HFF-Myc (cell line): ENCODE results near the gene ARSB.
"Not testable (repeated sequence)": the region's sequence is repeated elsewhere in the genome, so short reads cannot be mapped to it uniquely, and the experiment has no call there.

ENCODE experiments used
- DNase-seq: peaks from one replicate; pipeline ENCODE4 v3.0.0-alpha.2; 2011; ENCODE audit warnings: low read depth; ENCODE audit errors: extremely low read depth
- H3K4me3 ChIP-seq: replicated peaks from 2 replicates; pipeline ENCODE4 v1.5.1; 2011; ENCODE audit warnings: low read depth, mild to moderate bottlenecking, control low read depth, low read length
- TF ChIP-seq, protein P1 (sequence below): IDR thresholded peaks from 2 replicates; pipeline ENCODE4 v1.5.1; 2012; ENCODE audit warnings: mild to moderate bottlenecking, low read depth, low read length, control low read depth; ENCODE audit errors: missing control alignments

Gene ARSB

DNA sequence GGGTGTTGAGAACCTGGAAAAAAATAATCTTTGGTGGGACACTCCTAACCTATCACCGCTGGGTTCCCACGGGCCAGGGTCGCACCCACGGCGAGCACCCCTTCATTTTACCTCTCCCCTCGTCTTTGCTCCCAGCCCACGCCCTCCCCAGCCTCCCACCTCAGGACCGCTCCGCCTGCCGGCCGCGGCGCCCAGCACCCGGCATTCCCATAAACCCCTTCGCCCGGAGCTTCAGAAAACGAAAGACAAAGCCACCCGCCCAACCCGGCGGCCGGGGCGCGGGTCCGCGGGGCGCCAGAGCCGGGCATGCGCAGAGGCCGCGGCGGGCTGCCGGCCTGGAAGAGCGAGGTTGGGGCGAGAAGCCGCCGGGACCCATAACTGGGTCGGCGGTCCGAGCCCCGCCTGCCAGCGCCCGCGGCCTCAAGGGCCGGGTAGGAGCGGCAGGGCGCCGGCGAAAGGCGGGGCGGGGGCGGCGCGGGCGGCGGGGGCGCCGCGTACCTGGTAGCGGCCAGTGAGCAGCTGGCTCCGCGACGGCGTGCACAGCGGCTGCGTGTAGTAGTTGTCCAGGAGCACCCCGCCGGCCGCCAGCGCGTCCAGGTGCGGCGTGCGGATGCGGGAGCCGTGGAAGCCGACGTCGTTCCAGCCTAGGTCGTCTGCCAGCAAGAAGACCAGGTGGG, 533 bp downstream of the ARSB start:
- TF ChIP-seq, protein P1, sequence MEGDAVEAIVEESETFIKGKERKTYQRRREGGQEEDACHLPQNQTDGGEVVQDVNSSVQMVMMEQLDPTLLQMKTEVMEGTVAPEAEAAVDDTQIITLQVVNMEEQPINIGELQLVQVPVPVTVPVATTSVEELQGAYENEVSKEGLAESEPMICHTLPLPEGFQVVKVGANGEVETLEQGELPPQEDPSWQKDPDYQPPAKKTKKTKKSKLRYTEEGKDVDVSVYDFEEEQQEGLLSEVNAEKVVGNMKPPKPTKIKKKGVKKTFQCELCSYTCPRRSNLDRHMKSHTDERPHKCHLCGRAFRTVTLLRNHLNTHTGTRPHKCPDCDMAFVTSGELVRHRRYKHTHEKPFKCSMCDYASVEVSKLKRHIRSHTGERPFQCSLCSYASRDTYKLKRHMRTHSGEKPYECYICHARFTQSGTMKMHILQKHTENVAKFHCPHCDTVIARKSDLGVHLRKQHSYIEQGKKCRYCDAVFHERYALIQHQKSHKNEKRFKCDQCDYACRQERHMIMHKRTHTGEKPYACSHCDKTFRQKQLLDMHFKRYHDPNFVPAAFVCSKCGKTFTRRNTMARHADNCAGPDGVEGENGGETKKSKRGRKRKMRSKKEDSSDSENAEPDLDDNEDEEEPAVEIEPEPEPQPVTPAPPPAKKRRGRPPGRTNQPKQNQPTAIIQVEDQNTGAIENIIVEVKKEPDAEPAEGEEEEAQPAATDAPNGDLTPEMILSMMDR = peak; percentile 23
- no peak for DNase-seq
- H3K4me3 ChIP-seq = peak overlapping the region; percentile 55

DNA sequence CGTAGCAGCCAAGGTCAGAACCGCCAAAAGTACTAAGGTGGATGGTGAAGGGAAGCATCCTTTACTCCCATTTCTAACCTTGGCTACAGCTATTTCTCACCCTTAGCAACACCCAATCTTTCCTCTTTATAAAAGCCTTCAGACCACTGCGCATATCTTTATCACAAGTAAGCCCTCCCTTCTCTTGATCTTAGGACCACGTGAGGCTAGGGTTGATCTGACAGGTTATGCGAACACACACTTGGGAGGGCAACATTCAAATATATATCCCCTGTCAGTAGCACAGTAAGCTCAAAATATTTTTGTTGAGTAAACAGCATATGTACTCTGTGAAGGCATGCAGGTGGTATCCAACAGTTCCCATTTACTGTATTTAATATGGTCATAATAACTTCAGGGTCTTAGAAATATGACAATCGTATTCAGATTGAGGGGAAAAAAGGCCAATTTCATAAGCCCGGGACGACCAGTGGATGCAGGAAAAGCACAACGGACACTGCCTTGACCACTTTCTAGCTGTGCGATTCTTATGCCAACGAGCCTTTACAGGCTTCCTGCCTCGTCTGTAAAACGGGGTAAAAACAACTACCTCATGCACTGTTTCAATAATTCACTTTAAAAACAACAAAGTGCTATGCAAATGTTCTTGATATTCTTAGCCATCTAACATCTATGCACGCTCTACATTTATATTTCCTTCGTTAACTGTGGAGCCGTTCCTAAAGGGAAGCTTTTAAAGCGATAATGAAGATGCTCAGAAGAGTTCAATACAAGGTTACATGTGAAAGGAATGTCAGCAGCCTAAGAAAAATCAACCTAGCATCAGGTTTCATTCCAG, 1.3 kb downstream of the ARSB start:
- TF ChIP-seq, protein P1 = no peak
- peak overlapping the region; percentile 55 for H3K4me3 ChIP-seq
- DNase-seq = no peak

DNA sequence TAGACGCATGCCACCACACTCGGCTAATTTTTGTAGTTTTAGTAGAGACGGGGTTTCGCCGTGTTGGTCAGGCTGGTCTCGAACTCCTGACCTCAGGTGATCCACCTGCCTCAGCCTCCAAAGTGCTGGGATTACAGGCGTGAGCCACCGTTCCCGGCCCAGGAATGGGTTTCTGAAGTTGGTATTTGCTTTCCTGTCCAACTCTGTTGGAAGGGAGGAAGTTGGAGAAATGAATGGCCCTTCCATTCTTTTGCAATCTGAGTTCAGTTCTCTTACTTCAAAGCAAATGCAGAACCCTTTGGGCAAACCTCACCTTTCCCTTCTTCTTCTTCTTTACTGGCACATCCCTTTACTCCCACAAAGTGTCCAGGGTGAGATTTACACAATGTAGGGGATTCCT, 1.9 kb downstream of the ARSB start:
- not testable (repeated sequence) for DNase-seq
- H3K4me3 ChIP-seq = peak overlapping the region; percentile 55; the same call in 1 of the 2 replicates

DNA sequence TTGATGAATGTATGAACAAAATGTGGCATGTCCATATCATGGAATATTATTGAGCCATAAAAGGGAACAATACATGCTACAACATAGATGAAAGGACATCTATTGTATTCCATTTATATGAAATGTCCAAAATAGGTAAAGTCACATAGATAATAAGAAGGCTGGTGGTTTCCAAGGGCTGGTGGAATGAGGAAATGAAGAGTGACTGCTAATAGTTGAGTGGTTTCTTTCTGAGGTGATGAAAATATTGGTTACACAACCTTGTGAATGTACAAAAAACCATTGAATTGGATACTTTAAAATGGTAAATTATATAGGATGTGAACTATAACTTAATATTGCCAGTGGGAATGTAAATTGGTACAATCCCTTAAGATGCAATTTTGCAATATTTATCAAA, 5.2 kb downstream of the ARSB start:
- DNase-seq = no peak

DNA sequence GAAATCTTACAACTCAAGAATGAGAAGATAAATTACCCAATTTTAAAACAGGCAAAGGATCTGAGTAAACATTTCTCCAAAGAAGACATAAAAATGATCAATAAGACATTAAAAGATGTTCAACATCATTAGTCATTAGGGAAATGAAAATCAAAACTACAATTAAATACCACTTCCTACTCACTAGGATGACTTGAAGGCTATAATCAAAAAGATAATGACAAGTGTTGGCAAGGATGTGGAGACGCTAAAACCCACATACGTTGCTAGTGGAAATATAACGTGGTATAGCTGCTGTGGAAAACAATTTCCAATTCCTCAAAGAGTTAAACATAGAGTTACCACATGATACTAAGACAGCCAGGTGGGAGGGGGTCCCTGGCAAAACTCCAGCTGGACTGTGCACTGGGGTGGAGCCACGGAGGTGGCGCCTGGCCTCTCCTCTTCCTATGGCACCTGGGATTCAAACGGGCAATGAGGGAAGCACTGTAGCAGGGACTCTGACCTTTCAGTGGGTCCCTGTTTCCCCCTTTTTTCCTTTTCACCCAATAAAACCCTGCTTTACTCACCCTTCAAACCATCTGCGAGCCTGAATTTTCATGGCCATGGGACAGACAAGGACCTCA, 5.9 kb downstream of the ARSB start:
- TF ChIP-seq, protein P1 = no peak
- DNase-seq = no peak
- H3K4me3 ChIP-seq = no peak overlapping the region

More for the DNA sequence above, 5.2 kb downstream of the ARSB start:
- H3K4me3 ChIP-seq = no peak overlapping the region
- TF ChIP-seq, protein P1 = no peak

DNA sequence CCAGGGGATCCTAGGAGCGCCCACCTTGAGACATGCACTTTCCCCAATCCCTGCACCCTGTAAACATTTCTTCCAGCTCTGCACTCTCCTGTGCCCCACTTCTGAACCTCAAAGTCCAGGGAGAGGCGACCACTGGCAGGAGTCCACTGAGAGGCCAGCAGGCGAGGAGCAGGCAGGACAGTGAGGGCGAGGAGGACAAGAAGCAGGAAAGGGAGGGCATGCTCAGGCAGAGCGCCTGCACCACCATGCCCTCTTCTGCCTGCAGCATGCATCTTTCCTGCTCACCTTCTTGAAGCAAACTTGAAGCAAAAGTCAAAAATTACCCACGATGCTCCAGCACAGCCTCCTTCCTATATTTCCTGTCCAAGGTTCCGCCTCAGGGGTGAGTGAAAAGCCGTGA, 10.1 kb downstream of the ARSB start:
- TF ChIP-seq, protein P1 = no peak
- DNase-seq = no peak
- H3K4me3 ChIP-seq = no peak overlapping the region

DNA sequence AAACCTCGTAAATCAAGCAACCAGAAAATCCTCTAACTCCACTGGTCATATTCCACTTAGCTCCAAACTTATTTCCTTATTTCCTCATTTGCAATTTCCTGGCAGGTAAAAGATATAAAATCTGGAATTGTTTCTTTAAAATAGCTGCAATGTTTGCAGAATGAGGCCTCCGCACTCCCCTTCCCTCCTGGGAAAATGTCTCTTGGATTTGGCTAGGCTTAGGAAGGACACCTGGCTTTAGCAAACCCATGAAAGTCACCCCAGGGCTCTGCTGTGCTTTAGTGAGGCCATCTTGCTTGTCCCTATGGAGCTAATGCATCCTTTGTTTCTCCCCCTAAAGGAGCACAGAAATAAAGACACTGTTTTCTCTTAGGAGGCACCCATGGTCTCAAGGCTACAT, 10.5 kb downstream of the ARSB start:
- no peak for DNase-seq
- H3K4me3 ChIP-seq = no peak overlapping the region
- TF ChIP-seq, protein P1 = no peak
